Measurements from ENCODE around the gene KDM4C.

Gene KDM4C

DNA sequence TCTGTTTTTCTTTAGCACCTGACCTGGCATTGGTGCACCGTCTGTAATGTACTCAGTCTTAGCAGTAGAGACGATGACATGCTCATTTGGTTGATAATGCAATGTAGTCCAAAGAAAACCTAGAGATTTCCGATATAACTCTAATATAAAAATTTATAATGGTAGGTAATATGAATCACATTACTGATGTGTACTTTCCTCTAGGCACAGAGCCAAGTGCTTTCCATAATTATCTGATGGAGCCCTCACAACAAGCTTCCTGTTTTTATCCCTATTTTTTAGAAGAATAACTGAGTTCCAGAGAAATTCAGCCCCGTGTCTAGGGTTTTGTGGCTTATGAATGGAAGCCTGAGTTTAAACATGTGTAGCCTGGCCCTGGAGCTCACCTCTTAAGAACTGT is 53.7 kb downstream of the KDM4C start:
- DNase-seq: no peak

DNA sequence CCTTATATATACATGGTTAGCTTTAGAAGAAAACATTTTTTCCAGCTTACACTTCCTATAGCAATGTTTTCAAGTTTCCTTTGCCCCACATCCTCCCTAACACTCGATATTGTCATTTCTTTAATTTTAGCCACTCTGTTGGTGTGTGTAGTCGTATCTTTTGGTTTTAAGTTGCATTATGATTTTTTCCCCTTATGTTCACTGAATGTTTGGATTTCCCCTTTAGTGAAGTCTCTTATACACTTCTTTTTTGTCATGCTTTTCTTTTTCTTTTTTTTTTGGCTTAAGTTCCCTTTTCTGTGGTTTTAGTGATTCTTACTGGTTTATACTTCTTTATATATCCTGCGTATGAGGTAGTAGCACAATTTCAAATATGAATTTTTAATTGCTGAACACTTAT is 58.8 kb downstream of the KDM4C start:
- DNase-seq: no peak

- DNase-seq: no peak
Observed at GRCh38 chr9:6818292-6818922, 60.6 kb downstream of the KDM4C start.

GRCh38 chr9:6819112-6819511 is 61.3 kb downstream of the KDM4C start:
- no peak for DNase-seq

- no peak for DNase-seq
Observed at GRCh38 chr9:6819529-6819928, 61.8 kb downstream of the KDM4C start.

DNA sequence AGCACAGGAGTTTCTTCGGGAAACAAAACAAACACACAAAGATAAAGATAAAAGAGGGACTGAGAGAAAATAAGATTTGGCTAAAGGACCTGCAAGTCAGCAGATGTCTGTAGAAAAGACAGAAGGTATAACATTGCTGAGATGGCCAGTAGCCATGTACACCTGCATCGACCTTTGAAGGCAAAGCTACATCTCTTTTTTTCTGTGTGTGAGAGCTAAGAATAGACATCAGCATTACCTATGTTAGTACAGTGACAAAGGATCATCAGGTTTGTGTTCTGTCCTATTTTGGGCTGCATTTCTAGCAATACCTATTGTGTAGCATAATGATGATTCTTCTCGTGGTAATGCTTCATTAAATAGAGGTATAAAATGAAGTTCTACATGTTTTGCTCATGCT is 64.9 kb downstream of the KDM4C start:
- no peak for DNase-seq

DNA sequence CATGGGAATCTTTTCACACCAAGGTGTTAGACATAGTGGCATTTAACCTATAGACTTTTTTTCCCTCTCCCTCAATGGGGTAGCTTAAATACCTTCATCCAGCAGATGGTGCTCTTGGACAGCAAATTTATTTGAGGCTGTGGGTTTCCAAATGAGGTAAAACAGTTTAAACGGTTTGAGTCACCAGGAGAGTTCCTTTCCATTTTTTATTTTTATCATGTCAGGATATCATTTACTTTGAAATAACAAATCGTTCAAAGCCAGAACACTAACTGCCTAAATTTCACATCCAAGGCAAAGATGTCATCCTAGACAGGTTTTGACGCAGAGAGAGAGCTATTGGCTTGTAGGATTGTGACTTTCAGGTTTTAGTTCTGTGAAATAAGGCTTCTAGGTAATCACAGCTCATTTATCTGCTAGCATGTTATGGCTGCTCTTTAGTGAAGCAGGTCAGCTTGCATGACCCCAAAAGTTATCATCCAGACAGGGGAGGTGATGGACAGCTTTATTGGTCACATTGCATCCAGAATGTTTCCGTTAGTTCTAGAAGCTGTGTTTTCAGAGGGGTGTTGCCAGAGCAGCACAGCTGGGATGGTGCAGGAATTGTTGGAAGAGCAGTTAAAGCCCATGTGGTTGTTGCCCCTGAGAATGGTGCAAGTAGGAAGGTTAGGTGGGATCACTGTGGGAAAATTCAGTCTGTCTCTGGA is 69.8 kb downstream of the KDM4C start:
- DNase-seq: peak; percentile 55

DNA sequence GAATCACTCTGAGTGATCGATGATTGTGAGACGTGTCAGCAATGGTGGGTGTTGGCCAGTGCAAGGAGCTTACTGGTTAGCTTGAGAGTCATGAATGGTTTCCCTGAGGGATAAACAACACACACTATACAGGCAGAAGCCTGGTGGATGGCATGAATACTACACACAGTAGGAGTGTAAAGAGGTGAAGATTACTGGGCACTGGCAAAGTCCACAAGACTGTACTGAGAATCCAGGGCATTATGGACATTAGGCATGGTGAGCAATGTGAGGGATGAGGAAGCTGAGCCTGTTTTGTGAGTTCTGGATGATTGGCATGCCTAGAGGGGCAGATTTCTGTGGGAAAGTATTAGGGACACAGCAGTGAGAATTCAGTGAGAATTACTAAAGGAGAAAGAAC is 71.3 kb downstream of the KDM4C start:
- DNase-seq: no peak

GRCh38 chr9:6829536-6829935 is 71.8 kb downstream of the KDM4C start:
- no peak for DNase-seq

GRCh38 chr9:6833518-6834192 is 75.9 kb downstream of the KDM4C start:
- no peak for DNase-seq

DNA sequence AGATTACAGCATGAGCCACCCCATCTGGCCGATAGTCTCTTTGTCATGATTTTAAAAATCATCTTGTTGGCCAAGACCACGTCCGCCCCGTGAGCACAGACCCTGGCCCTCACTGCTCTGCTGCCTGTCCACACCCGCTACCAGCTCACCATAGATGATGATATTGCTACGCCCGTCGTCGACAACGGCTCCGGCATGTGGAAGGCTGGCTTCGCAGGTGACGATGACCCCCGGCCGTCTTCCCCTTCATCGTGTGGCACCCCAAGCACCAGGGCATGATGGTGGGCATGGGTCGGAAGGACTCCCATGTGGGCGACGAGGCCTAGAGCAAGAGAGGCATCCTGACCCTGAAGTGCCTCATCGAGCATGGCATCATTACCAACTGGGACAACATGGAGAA is 76.5 kb downstream of the KDM4C start:
- DNase-seq: no peak

DNA sequence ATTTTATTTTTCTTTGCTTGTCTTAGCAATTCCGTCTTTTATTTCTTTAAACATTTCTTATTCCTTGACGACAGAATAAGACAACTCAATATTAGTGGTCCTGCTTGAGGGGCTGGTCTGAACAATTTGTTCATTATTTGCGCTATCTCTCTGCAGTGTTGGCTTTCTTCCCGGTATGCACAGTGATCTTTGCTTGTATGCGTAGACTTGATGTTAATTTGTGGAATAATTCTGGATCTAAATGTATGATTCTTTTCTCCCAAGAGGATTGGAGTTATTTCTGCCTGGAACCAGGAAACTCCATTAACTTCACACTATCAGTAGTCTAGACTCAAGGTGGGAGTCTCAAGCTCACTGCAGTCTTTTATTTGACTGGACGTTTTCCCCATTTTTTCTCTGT is 80.4 kb downstream of the KDM4C start:
- no peak for DNase-seq

DNA sequence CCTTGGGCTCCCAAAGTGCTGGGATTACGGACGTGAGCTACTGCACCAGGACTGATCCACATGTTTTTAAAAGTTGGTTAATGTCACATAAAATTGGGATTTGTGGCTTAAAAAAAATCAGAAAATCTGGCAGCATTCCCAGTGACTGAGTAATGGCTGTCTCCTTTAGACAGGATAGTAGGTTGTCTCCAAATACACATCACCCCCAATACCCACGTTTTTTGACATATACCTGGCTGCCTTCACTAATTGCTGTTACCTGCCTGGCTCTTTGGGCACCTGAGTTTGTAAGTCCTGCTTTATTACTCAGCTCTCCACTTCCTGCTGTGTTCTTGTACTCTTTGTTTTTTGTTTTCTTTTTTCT is 84.8 kb downstream of the KDM4C start:
- no peak for DNase-seq

DNA sequence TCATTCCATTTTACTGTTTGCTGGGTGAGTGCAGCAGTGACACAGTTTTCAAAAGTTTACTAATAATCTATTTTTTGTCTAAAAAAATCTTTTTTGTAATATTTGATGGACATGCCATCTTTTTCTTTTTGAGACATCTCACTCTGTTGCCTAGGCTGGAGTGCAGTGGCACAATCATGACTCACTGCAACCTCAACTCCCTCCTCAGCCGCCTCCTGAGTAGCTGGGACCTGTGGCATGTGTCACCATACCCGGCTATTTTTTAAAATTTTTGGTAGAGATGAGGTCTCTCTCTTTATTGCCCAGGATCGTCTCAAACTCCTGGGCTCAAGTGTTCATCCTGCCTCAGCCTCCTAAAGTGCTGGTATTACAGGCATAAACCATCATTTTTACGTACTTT is 86.0 kb downstream of the KDM4C start:
- DNase-seq: no peak

- no peak for DNase-seq
Observed at GRCh38 chr9:6844267-6844666, 86.5 kb downstream of the KDM4C start.

GRCh38 chr9:6845128-6845826 is 87.5 kb downstream of the KDM4C start:
- no peak for DNase-seq

GRCh38 chr9:6845880-6846279 is 88.1 kb downstream of the KDM4C start:
- DNase-seq: no peak

- DNase-seq: no peak
Observed at GRCh38 chr9:6852243-6852963, 94.6 kb downstream of the KDM4C start.

DNA sequence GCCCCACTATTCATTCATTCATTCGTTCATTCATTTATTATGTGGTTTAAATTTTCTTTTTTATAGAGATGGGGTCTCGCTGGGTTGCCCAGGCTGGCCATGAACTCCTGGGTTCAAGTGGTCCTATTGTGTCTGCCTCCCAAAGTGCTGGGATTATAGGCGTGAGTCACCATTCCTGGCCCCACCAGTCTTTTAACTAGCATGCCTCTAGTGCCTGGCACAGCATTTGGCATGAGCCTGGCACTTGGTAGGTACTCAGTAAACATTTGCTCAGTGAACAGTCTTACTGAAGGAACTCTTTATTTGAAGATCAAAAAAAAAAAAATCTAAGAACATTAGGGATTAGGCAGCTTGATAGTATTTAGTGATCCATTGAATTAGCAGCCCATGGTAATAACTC is 98.1 kb downstream of the KDM4C start:
- DNase-seq: no peak

DNA sequence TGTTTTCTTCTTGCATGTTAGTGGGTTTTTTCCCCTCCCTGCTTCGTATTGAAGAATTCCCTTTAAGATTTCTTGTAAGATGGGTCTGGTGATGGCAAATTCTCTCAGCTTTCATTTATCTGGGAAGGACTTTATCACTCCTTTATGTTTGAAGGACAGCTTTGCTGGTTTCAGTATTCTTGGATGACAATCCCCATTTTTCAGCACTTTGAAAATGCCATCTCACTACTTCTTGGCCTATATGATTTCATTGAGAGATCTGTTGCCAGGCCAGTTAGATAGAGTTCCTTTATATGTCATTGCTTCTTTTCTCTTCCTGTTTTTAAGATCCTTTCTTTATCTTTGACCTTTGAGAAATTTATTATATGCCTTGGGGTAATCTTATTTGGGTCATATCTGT is 106.3 kb downstream of the KDM4C start:
- no peak for DNase-seq

DNA sequence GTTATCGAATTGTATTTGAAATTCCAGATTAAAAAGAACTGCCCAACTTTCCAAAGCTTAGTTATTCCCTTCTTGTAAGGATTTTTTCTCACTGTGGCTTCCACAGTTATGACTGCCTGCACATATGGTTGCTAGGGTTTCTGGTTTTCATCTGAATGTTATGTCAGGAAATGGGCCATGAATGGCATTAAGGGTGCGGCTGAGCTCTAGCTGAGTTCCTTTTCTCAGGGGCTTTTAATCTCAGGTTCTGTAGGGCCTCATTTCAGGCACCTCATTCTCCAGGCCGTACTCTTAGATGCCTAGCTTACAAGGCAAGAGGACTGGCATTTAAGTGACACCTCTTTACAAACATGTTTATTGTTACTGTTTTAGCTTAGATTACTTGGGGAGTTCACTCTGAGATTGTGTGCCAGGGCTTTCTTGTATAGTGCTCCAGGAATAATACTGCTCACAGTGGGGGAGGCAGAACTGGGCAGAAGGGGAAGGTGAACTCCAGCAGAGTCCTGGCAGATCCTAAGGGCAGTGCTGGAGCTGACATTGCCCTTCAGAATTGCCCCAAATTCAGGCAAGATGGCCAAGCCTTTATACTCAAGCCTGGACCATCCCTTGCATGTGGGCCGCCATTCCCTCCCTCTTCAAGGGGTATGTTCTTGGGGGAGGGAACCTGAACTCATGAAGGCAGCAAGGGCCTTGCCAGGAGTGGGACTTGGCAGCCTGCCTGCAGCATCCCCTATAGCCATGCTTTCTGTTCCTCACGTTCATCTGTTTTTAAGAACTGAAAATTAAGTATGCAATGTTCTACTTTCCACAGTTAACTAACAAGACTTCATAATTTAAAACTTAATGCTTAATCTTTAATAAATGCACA is 111.5 kb downstream of the KDM4C start:
- no peak for DNase-seq

GRCh38 chr9:6870149-6870548 is 112.4 kb downstream of the KDM4C start:
- no peak for DNase-seq

Data from NCI-H1694 treated with DMSO at 0.1 percent for 48 hours (cell line).